ENCODE results near the gene SOCS6. TPM values are rescaled to one million over a fixed set of nuclear protein-coding genes. Genes with fewer than 3 reads are reported as not detected.

SOCS6 gene
- total and polyA plus RNA-seq, 4 donors: 5.5 to 30.1 (median 8.7) TPM

DNA sequence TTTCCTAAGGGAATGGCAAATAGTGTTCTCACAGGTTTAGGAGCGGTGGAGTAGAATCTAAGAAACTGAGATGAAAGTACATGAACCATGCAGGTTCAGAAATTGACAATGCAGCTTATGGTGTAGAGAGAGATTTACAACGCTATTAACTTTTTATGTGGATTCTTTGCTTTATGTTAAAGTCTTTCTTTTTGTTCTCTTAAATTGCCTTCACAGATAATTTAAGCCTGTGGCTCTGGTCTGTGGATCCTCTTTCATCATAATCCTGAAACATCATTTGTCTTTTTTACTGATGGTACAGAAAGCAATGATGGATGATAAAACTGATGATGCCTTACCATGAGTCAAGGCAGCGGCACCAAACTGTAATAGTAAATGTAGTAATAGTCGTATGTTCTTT lies 30.3 kb downstream of the SOCS6 start (continued):
- no peak for TF ChIP-seq GABPA (IDR thresholded peaks at IDR 0.05 in 1 of 2, conservative IDR thresholded peaks at IDR 0.05 in 1 of 2)

DNA sequence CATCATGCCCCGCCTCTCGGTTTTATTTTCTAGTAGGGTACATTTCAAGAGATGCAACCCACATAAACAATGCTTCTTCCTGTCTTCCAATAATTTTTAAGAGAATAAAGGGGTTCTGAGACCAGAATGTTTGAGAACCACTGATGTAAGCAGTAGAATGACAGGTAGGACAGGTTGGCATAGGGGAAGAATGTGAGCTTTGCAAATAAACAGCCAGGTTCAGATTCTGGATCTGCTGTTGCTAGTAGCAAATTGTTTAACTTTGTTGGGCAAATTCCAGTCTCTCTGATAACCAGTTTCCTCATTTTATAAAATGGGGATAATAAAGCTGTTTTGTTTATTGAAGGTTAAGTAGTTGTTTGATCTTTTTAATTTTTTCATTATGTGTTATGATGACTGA lies 32.8 kb downstream of the SOCS6 start:
- TF ChIP-seq HNF4A (conservative IDR thresholded peaks at IDR 0.05): peak; percentile 33 to 53
- TF ChIP-seq RAD21 (IDR thresholded peaks at IDR 0.05): peak; percentile 21 to 22
- peak; percentile 25 for TF ChIP-seq REST (IDR thresholded peaks at IDR 0.05)
- TF ChIP-seq ATF3 (IDR thresholded peaks at IDR 0.05): no peak
- TF ChIP-seq, protein P1, sequence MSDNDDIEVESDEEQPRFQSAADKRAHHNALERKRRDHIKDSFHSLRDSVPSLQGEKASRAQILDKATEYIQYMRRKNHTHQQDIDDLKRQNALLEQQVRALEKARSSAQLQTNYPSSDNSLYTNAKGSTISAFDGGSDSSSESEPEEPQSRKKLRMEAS (IDR thresholded peaks at IDR 0.05): no peak
- no peak for TF ChIP-seq FOXA1 (IDR thresholded peaks at IDR 0.05)
- peak in 1 of 2 donors; percentile 37 for TF ChIP-seq RXRA (IDR thresholded peaks at IDR 0.05)
- peak; percentile 12 for TF ChIP-seq FOXA2 (IDR thresholded peaks at IDR 0.05)
- TF ChIP-seq, protein P2, sequence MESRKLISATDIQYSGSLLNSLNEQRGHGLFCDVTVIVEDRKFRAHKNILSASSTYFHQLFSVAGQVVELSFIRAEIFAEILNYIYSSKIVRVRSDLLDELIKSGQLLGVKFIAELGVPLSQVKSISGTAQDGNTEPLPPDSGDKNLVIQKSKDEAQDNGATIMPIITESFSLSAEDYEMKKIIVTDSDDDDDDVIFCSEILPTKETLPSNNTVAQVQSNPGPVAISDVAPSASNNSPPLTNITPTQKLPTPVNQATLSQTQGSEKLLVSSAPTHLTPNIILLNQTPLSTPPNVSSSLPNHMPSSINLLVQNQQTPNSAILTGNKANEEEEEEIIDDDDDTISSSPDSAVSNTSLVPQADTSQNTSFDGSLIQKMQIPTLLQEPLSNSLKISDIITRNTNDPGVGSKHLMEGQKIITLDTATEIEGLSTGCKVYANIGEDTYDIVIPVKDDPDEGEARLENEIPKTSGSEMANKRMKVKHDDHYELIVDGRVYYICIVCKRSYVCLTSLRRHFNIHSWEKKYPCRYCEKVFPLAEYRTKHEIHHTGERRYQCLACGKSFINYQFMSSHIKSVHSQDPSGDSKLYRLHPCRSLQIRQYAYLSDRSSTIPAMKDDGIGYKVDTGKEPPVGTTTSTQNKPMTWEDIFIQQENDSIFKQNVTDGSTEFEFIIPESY (IDR thresholded peaks at IDR 0.05): no peak
- no peak for TF ChIP-seq CTCF (IDR thresholded peaks at IDR 0.05; ENCODE audit: low read depth, low read length, missing input control)
- TF ChIP-seq EGR1 (IDR thresholded peaks at IDR 0.05; ENCODE audit: low read depth in 2 of 2): no peak
- no peak for TF ChIP-seq YY1 (IDR thresholded peaks at IDR 0.05)
- no peak for TF ChIP-seq NR2F2 (IDR thresholded peaks at IDR 0.05)
- TF ChIP-seq SP1 (IDR thresholded peaks at IDR 0.05): no peak
- TF ChIP-seq HNF4G (IDR thresholded peaks at IDR 0.05): no peak
- no peak for TF ChIP-seq GABPA (IDR thresholded peaks at IDR 0.05 in 1 of 2, conservative IDR thresholded peaks at IDR 0.05 in 1 of 2)
- no peak for TF ChIP-seq TAF1 (conservative IDR thresholded peaks at IDR 0.05)
- peak in 1 of 2 donors; percentile 13 for TF ChIP-seq JUND (IDR thresholded peaks at IDR 0.05)
- WGBS: 33% methylated on average over 2 of the region's 2 CpGs

More for the DNA sequence above, 32.8 kb downstream of the SOCS6 start:
- H3K27ac ChIP-seq (ENCODE audit: low read depth in 1 of 2, low read length in 2 of 2): peak overlapping the region; percentile 57 to 59
- DNase-seq (ENCODE audit: low spot score): no peak
- no peak overlapping the region for H3K4me3 ChIP-seq (ENCODE audit: low read depth in 1 of 3, low read length in 3 of 3)
- H3K9ac ChIP-seq (ENCODE audit: low read depth in 1 of 2, low read length in 2 of 2): no peak overlapping the region
- H3K4me1 ChIP-seq (ENCODE audit: control insufficient read depth in 4 of 4, insufficient read depth in 4 of 4, low read length in 3 of 4): peaks cover 4 to 17% (median 14%) of the 10 kb centered on the region in 4 donors
- H3K36me3 ChIP-seq (ENCODE audit: control insufficient read depth in 4 of 4, insufficient read depth in 3 of 4, low read depth in 1 of 4, low read length in 3 of 4): peaks cover 0 to 13% (median 12%) of the 10 kb centered on the region in 4 donors
- H3K9me3 ChIP-seq (ENCODE audit: control insufficient read depth in 4 of 4, low read length in 3 of 4): no peaks in the 10 kb centered on the region
- no peaks in the 10 kb centered on the region for H3K27me3 ChIP-seq (ENCODE audit: control insufficient read depth in 4 of 4, insufficient read depth in 4 of 4, low read length in 3 of 4)

Data from liver (tissue), 9 donors.